Activated CD8-positive, alpha-beta memory T cell treated with anti-CD3 and anti-CD28 coated beads for 4 hours (primary cell): Measurements from ENCODE around the gene PCDH12.

Experiments
- DNase-seq, 2 donors: peaks; one replicate each; pipeline ENCODE4 v3.0.0-alpha.2; 2020; ENCODE audit warnings: low read depth in 2 of 2

PCDH12 gene

DNA sequence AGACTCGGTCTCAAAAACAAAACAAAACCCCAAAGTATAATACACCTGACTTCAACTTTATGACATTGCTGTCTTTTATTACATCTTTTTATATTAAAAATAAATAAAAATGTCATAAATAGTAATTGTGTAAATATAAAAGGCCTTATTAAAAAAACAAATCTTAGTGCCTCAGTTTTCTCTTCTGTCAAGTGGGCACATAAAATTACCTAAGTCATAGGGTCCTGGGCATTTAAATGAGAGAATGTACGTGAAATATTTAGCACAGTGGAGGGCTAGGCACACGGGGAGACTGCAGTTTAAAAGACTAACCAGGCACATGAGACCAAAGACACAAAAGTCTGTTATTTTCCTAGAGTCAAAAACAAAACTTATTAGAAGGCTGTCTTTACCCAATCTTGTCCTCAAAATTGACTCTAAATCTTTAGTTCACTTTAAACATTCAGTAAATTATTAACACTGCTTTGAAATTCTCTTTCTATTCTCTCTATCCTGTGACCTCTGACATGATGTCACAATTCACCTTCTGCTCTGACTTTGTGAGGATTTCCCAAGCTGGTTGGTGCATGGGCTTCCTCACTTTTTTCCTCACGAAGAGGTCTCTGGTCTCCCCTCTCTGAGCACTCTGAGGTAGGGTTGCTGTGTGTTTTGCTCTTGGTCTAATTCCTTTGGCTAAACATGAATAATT lies 8.4 kb upstream of the PCDH12 start:
- DNase-seq = no peak

DNA sequence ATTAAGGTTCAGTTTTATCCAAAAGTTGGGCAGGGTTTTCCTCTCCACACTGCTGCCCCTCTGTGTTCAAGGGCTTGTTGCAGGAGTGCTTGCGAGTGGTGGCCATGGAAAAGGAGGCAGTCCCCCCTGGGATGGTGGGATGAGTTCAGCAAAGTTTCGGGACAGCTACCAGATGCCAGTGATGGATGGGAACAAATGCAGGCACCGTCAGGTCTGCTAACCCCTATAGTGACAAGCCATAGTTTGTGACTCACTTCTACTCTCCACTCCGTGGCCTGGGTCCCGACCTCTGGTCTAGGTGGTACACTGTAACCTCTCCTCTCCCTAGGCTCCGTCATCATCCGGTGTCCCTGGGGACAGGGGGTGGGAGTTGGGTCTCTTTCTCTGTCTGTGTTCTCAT lies 7.1 kb upstream of the PCDH12 start:
- DNase-seq = no peak

GRCh38 chr5:141963701-141964100 lies 5.7 kb upstream of the PCDH12 start:
- no peak for DNase-seq

DNA sequence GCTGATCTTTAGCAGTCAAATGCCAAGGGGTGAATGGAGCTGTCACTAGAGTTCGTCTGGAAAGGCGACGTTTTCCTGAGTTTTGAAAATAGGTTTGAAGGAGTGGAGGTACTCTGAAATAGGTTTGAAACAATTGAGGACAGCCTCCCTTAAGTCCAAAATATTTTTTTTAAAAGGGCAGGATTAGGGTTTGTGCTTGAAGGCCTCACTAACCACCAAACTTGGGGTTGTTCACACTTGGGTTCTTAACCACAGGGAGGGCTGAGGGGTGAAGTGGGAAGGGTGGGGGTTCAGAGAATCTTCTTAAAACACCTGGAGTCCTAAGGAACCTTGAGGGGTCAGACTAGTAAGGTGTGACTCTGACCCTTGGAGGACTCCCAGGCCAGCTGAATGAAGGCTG lies 3.5 kb upstream of the PCDH12 start:
- DNase-seq = no peak

DNA sequence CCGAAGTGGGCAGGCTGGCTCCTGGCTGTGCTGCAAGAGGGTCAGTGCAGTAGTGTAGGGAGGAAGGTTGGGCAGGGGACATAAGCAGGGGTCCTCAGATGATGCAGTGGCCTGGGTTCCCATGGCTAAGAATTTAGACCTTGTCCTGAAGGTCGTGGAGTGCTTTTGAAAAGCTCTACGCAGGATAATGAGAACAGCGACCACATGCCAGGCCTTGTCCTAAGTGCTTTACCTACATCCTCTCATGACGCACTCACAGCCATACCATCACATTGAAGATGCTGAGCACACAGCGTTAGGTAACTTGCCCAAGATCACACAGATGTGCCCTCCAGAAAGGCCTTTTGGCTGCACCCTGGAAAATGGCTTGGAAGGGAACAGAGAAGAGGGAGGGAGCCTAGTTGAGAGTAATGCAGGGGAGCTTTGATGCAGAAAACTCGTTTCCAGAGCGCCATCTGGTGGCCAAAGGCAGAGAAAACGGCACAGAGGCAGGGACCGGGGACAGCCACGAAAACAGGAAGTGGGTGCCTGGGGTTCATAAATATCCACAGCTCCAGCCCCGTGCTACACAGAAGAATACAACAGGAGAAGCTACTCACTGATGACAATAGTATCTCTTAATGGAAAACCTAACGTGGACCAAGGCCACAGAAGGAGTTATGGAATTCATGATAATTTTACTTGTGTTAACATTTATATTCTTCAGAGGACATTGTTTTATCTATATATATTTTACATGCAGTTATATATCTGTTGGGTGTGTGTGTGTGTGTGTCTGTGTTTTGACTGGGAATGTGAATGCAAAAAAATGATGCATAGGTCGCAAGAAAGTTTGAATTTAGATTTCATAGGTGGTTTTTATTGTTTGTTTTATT lies 2.7 kb upstream of the PCDH12 start:
- peak; percentile 73 to 80 for DNase-seq

DNA sequence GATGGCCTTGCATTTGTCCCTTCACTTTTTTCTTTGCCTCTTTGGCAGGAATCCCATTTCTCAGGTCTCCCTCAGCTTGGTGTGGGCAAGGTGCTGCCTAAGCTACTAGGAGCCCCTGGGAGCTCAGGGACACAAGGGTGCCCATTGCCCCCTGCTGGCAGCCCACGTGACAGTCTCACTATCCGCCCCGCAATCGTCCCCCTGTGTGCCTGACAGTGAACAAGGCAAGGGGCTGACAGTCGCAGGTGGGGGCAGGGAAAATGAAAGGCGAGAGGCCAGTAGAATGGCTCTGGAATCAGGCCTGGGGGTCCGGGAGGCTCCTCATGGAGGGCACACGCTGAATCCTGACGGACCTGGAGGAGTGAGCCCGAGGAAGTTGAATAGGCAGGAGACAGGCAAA lies 2.0 kb upstream of the PCDH12 start:
- no peak for DNase-seq

GRCh38 chr5:141958546-141959172 lies 657 bp upstream of the PCDH12 start:
- no peak for DNase-seq

DNA sequence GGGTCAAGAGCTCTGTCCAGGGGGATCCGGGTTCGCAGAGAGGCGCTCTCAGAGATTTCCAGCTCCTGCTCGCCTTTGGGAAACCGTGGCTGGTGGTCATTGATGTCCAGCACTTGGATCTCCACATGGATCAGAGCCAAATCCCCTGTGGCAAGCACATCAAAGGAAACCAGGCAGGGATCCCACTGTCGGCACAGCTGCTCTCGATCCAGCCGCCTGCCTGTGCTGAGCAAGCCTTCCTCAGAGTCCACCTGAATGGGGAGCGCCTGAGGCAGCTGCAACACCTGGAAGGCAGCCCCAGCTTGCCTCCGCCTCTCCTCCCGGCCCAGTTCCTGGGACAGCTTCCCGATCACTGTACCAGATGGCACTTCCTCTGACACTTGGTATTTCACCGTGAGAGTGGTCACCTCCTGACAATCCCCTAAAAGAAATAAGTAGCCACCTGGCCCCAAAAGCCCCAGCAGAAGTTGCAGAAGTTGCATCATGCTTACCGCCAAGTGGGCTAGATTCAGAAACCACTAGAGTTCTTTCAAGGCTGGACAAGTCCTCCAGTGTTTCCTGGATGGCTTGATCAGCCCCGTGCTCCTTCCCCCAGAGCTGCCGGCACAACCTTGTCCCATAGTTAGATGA lies 520 bp downstream of the PCDH12 start:
- no peak for DNase-seq

GRCh38 chr5:141954194-141954593 lies 3.8 kb downstream of the PCDH12 start:
- no peak for DNase-seq

DNA sequence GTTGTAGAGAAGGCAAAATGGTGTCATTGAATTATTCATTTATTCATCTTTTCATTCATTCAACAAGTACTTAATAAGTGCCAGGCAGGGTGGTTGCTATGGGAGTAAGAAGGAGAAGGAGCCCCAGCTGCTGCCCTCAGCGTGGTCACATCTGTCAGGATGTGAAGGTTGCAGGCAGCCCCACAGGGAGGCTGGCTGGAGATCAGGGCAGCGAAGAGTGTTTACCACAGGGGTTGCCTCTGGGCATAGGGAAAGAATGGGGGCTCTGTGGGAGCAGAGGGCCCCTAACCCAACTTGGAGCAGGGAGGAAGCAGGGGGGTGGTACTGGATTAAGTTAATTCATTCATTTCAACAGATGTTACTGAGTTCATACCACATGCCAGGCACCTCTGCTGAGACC lies 6.0 kb downstream of the PCDH12 start:
- no peak for DNase-seq

- DNase-seq = no peak
Measured at GRCh38 chr5:141951332-141951781, 6.6 kb downstream of the PCDH12 start.

DNA sequence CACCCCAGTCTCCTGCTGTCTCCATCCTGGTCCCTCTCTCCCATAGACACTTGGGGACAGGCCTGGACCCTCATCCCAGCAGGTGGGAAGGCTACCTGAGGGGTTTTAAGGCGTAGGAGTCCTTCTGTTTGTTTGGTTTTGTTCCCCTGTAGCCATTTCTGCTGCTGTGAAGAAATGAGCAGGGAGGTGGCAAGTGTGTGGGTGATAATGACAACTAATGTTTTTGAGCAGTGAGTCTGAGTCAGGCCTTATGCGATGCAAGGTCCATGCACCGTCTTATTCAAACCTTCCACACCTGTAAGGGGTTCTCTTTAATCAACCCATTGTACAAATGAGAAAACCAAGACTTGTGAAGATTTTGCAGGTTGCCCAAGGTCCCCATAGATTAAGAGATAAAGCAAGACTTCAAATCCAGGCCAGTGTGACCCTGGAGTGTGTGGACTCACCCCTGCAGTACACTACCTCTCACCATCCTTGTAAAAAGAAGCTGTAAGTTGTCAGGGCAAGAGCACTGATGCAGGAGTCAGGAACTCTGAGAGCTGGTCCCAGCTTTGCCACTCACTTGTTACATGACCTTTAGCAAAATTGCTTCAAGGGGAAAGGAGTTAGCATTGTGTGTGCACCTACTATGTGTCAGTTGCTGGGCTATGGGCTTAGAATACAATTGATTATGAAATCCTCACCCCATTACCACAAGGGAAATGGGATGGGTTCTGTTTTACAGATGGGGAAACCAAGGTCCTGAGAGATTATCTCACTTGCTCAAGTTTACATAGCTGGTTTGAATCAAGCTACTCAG lies 7.6 kb downstream of the PCDH12 start:
- DNase-seq = no peak

DNA sequence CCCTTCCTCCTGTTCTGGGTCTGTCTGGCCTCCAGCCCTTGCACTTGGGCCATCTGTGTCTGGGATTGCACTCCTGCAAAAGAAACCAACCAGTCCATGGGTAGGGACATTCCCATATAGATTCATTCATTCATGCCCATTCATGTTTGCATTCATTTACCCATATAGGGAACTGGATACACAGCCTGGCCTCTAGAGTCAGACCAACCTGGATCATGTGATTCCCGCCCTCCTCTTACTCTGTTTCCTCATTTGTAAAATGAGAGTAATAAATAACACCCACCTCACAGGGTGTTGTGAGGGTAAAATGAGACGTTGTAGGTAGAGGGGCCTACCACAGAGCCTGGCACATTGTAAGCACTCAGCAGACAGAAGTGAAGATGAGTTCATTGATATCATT lies 8.5 kb downstream of the PCDH12 start:
- no peak for DNase-seq

DNA sequence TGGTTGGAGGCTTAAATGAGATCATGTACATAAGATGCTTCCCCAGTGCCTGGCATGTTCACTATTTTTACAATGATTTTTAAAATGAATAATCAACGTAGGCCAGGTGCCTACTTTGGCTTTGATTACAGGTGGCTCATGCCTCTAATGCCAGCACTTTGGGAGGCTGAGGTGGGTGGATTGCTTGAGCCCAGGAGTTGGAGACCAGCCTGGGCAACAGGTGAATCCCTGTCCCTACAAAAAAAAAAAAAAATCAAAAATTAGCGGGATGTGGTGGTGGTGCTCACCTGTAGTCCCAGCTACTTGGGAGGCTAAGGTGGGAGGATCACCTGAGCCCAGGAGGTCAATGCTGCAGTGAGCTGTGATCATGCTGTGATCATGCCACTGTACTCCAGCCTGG lies 9.2 kb downstream of the PCDH12 start:
- DNase-seq = no peak

- DNase-seq = no peak
Measured at GRCh38 chr5:141947316-141947715, 10.7 kb downstream of the PCDH12 start.

DNA sequence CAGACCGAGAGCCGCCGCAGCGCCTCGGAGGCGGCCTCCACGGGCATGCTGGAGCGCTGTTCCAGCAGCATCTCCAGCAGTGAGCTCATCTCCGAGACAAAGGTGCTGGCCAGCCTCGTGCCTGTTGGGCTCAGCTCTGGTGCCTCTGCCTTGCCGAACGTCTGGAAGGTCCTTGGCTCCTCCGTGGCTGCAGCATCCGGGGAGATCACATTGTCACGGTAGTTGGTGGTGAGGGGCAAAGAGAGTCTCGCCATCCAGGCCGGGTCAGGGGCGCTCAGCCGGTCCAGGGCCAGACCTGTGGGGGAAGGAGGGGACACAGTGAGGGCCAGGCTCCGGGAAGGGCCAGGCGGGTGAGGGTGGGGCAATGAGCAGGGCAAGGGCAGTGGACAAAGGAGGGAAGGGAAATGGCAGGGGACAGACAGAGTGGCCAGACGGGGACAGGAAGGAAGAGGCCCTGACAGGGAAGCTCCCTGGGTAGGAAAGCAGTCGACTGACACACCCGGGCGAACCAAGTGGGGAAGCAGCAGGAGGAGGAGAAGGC lies 12.4 kb downstream of the PCDH12 start:
- DNase-seq = no peak

DNA sequence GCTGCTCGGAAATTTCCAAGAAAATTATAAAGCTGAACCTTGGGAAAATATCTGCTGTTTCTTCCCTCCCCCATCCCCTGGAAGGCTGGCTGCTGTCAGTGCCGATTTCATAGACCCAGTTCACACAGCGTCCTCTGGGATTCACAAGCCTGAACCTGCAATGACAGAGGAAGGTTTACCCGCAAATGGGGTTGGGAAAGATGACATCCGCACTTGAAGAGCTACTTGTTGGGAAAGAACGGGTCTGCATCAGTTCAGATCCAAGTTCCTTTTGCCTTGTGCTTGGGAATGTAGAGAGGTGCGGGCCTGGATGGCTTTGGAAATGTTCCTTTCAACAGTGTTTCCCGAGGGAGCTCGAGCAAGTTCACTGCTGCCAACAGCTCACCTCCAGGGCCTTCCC lies 13.9 kb downstream of the PCDH12 start:
- no peak for DNase-seq

- DNase-seq = no peak
Measured at GRCh38 chr5:141942185-141942857, 15.7 kb downstream of the PCDH12 start.

GRCh38 chr5:141941779-141942178 lies 16.2 kb downstream of the PCDH12 start:
- no peak for DNase-seq

- DNase-seq = no peak
Measured at GRCh38 chr5:141941307-141941706, 16.7 kb downstream of the PCDH12 start.
